Nasal cavity respiratory epithelium epithelial cell of viscerocranial mucosa (primary cell): ENCODE measurements around the gene RNF130. TPM values are rescaled to one million over a fixed set of nuclear protein-coding genes. Genes with fewer than 3 reads are reported as not detected.

Experiments
- total RNA-seq: library from RNA; depleted of rRNA; stranded (reverse); fragments of >200 nt; gene quantifications from 2 replicates; pipeline ENCODE4 v1.2.3, GENCODE V29; 2014

Gene RNF130, protein sequence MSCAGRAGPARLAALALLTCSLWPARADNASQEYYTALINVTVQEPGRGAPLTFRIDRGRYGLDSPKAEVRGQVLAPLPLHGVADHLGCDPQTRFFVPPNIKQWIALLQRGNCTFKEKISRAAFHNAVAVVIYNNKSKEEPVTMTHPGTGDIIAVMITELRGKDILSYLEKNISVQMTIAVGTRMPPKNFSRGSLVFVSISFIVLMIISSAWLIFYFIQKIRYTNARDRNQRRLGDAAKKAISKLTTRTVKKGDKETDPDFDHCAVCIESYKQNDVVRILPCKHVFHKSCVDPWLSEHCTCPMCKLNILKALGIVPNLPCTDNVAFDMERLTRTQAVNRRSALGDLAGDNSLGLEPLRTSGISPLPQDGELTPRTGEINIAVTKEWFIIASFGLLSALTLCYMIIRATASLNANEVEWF
- 10.6 and 30.1 TPM in 2 replicates for total RNA-seq

DNA sequence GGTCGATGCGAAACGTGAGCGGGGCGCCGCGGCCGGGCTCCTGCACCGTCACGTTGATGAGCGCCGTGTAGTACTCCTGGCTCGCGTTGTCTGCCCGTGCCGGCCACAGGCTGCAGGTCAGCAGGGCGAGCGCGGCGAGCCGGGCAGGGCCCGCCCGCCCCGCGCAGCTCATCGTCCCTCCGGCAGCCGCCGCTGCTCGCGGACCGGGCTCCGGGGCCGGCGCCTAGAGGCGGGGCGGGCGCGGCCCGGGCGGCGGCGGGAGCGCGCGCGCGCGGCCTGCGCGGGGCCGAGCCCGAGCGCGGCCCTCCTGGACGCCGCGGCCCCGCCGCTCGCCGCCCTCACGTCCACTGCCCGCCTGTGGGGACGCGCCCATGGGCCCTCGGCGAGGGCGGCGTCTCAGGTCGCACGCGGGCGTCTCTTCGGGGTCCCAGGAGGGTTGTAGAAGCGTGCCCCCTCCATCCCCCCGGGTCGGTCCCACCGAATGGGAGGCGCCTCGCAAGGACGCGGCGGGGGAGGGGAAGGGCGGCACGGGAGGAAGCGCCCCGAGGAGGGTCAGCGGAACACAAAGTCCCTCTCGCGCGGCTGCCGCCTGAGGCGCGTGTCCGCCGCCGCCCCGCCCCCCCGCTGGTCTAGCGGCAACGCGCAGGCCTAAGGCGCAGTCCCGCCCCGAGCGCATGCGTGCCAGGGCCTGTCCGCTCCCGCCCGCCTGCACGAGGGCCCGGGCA, at the start of gene RNF130:
RNF130 (minus strand) TSS at position 229 of the 725 bp plus-strand sequence; CDS start at position 172, 57 bp downstream.

GRCh38 chr5:179907556-179908324, 163.8 kb downstream of the RNF130 start, which contains the start of gene TBC1D9B:
TBC1D9B (minus strand) TSS chr5:179907897; CDS start chr5:179907821, 76 bp downstream.

Other genes starting within 250 kb of the RNF130 start
- gene MRNIP, start 212.9 kb downstream of the RNF130 start, total RNA-seq = 10.3 and 12.8 TPM in 2 replicates
- 42.7 and 94.3 TPM in 2 replicates for gene TBC1D9B, start 163.9 kb downstream of the RNF130 start, total RNA-seq
- gene RASGEF1C, start 137.5 kb upstream of the RNF130 start, total RNA-seq = not detected in 2 replicates
- 20.8 and 35.7 TPM in 2 replicates for gene MAPK9, start 220.3 kb upstream of the RNF130 start, total RNA-seq